COLO829 (cell line): ENCODE data around the gene ZBTB7B.

Experiments
- DNase-seq: peaks from one replicate; pipeline ENCODE4 v3.0.0; 2012; ENCODE audit warnings: low spot score

Gene ZBTB7B

DNA sequence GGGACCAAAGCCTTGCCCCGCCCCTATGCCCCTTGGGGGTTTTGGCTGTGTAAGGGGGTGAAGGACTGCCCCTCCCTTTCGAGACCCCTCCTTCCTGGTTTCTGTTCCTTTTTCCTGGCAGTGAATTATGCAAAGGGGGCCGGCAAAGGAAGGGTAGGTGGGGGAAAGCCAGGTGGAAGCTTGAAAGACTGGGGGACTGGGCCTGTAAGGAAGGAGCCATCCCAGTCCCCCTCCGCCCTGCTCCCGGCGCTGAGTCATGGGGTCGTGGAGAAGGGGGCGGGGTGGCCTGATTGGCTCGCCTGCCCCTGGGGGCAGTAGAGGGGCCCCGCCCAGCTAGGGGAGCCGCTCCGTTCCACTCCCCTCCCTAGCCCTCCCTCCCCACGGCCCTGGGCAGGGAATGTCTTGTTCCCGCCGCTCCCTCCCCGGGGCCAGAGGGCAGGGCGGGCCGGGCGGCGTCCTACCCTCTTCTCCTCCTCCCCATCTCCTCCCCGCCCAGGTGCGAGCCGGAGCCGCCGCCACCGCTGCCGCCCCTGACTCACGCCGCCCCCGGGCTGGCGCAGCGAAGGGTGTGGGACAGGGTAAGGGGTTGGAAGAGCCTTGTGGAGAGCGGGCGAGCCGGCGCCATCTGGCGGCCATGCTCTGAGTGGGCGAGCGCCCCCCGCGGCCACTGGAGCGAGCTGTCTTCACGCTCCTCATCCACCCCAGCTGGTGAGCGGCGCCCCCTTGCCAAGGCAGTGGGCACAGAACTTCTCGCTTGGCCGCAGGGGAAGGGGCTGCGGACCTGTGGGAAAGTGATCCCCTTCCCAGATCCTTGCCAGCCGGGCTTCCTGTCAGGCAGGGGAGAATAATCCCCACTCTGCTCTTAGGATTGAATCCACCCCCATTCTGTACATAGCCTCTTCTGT, 14.7 kb downstream of the ZBTB7B start:
- DNase-seq, result peak; percentile 88

DNA sequence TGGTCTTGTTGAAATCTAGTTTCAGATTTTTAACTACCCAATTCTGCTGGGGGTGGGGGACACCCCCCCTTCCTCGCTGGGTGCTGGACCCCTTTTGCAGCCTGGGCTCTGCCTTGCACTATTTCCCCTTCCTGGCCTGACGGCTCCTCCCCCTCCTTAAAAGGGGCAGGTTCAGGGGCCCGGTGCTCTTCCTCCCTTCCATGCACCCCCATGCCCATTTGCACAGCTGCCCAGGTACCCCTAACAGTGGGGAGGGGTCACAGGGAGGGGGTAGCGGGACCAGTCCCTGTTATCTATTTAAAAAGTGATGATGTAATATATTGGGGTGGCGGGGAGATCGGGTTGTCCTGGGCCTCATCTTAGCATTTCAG, 15.3 kb downstream of the ZBTB7B start:
- DNase-seq, result no peak

DNA sequence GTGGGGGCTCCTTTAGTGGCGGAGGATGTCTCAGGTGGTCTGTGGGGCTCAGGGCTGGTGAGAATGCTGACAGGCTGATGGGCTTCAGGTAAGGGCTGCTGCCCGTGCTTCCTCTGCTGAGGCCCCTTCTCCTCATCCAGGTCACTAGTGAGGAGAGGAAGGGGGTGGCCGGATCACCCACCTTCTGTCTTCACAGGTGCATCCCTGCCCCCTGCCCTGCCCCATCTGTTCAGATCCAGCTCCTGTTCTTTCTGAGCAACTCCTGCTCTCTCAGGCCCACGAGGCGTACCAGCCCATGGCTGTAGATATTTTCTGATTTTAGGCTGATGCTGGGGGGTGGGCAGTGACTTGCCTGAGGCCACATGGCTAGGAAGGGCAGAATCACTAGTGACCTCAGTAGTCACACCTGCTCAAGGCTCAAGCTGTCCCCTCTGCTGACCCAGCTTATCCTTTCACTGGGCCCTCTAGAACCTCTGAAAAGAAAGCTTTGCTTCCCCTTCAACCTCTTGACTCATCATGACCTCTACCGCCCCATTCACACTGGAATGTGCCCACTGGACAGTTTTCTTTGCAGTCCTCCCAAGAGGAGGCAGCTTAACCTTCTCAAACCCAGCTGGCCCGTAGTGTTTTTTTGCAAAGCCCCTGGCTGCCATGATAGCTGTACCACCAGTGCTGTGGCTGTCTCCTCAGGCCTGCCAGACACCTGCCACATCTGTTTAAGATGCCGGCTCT, 16.2 kb downstream of the ZBTB7B start:
- DNase-seq, result no peak

- no peak for DNase-seq
These were observed 17.0 kb downstream of the ZBTB7B start for GRCh38 chr1:155019377-155020245.

- no peak for DNase-seq
These were observed 19.7 kb downstream of the ZBTB7B start for GRCh38 chr1:155022136-155022926.

- no peak for DNase-seq
These were observed 20.3 kb downstream of the ZBTB7B start for GRCh38 chr1:155022927-155023236.

- DNase-seq, result no peak
These were observed 21.0 kb downstream of the ZBTB7B start for GRCh38 chr1:155023627-155024026.

GRCh38 chr1:155024315-155024714, 21.7 kb downstream of the ZBTB7B start:
- no peak for DNase-seq

DNA sequence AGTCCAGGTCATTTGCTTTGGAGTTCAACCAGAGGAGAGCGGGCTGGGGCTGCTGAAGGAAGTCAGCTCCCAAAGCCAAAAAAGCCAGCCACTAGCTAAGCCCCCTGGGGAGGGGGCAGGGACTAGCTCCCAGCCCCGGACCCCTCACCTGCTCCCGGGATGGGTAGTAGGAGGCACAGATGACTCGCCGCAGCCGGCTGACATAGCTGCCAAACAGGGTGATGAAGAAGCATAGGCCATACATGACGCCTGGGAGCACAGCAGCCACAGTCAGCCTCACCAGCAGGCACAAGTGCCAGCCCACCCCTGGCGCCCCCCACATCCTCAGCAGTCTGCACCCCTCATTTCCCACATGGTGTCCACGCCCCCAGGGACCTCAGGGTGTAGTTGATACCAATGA, 23.6 kb downstream of the ZBTB7B start:
- no peak for DNase-seq

- DNase-seq, result no peak
These were observed 24.0 kb downstream of the ZBTB7B start for GRCh38 chr1:155026588-155026987.

- DNase-seq, result no peak
These were observed 27.1 kb downstream of the ZBTB7B start for GRCh38 chr1:155029513-155030242.

DNA sequence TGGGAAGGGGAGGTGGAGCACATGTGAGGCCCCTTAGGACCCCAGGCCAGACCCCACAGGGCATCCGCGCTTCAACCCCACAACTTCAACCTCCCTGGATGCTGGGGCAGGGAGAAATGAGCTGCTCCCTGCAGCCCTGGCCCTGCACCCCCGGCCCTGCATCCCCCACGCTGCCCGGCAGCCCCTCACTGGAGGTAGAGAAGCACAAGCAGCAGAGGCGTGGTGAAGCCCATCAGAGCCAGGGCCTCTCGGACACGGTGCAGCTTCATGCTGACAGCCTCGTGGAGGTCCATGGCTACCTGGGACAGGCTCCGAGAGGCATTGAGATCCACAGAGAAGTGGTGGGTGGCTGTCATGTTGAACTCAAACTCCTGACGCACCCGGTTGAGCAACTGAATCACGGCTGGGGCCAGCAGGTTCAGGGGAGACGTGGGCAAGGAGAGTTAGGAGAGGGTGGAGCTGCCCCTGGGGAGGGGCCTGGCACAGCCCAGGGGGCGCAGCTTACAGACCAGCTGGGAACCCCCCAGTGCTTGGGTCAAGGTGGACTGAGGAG, 27.7 kb downstream of the ZBTB7B start:
- DNase-seq, result no peak

DNA sequence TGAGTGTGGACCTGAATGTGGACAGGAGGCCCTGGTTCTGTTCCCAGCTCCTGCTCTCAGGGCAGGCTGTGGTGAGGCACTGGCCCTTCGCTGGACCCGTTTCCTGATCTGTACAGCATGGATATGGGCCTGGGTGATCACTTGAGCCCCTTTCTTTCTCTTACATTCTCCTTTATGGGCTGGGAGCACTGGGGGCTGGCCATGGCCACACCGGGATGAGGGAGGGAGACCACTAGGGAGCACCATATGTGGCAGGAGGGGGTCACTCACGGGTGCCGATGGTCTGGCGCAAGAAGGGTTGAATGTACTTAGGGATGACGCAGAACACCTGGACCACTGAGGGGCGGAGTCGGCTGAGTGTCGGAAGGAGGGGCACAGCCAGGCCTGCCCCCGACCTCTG, 28.3 kb downstream of the ZBTB7B start:
- no peak for DNase-seq

DNA sequence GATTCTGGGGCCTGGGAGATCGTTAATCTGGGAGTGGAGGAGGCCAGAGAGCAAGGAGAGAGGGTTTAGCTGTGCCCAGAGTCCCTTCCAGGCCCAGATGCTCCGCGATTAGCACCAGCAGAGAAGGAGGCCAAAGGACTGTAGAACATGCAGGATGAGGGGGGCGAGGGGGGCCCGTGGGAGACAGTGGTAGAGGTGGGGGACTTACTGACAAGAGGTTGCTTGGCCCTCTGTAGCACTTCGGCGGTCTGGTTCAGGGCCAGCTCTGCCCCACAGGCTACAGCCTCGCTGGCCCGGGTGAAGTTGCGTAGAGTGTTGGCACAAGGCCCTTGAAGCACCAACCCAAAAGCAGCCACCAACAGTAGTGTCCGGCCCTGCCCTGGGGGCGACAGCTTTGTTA, 30.3 kb downstream of the ZBTB7B start:
- DNase-seq, result no peak

DNA sequence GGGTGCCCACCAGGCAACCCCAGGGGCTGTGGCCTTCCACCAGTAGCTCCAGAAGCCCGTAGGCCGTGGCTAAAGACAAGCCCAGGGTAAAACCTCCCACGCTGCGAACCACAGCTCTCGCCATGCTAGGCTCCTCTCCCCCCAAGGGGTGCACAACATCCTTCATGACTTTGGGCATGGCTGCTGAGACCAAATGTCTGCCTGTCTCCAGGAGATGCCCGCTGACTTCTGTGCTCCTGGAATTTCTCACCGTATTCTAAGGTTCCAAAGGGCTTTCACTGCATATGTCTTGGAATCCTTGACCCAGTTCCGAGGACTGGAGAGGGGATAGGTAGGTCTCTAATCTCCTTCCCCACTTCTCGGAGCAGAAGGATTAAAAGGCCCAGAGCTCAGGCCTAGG, 30.9 kb downstream of the ZBTB7B start, which contains the start of the genes DCST1 and DCST2:
TSS of gene DCST1 (plus strand) at position 301 of the 400 bp plus-strand sequence. CDS start 213 bp downstream, outside the sequence.
TSS of gene DCST2 (minus strand) at position 258 of the 400 bp plus-strand sequence. CDS start at position 178, 80 bp downstream.
- DNase-seq, result no peak

DNA sequence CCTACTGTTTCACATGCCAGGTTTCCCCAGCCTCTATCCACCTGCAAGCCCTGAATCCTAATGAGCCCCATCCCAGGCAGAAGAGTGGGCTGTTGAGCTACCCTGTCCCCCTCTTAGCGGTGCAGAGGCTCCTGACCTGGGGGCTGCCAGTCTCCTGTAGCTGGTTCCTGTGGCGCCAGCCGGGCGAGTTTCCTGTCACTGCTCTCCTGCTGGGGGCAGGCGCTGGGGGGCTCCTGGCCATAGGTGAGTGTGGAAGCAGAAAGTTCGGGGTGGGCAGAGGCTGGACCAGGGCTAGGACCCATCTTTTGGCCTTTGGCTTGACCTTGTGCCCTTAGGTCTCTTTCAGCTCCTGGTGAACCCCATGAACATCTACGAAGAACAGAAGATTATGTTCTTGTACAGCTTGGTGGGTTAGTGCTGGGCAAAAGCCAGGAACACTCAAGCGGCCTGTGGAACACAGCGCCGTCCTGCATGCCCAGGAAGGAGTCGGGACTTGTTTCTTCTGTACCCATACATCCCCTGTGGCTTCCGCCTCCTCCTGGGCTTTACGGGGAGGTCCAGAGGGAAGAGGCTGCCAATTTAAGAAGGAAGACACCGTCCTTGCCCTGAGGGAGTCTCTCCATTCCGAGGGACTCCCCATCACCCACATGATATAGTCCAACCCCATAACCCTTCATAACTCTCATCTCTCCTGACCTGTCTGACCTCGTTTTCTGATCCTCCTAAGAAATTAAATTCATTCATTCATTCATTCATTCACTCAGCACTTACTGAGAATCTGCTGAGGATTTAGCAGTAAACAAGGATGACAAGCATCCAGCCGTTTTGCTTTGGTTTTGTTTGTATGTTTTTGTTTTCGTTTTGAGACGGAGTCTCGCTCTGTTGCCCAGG, 32.0 kb downstream of the ZBTB7B start:
- no peak for DNase-seq

- DNase-seq, result no peak
These were observed 33.3 kb downstream of the ZBTB7B start for GRCh38 chr1:155035936-155036335.

- no peak for DNase-seq
These were observed 34.4 kb downstream of the ZBTB7B start for GRCh38 chr1:155037043-155037442.

GRCh38 chr1:155037851-155038441, 35.3 kb downstream of the ZBTB7B start:
- DNase-seq, result no peak
